Aorta (tissue), 5 donors: Measurements from ENCODE around the gene TMEM89. TPM values are rescaled to one million over a fixed set of nuclear protein-coding genes. Genes with fewer than 3 reads are reported as not detected.

ENCODE experiments used
- ATAC-seq: fragments of 200-7000 bp; cut with Tn5 transposase; one replicate; pipeline ENCODE4 v1.9.1; 2022; ENCODE audit warnings: moderate library complexity; ENCODE audit not compliant: low FRiP score
- DNase-seq, 2 donors: peaks; one replicate each; pipeline ENCODE4 v3.0.0-alpha.2; 2020
- H3K27ac ChIP-seq, 2 donors: one replicate each; pipeline ENCODE4 v1.5.1; 2013; ENCODE audit warnings: low read length in 2 of 2, mild to moderate bottlenecking in 2 of 2, moderate library complexity in 2 of 2, control low read depth in 1 of 2, inconsistent platforms in 1 of 2, low read depth in 1 of 2
- H3K27me3 ChIP-seq, 2 donors: one replicate each; pipeline ENCODE4 v1.6.1; 2013; ENCODE audit warnings: control low read depth in 1 of 2, low read length in 1 of 2, mild to moderate bottlenecking in 1 of 2, moderate library complexity in 1 of 2; ENCODE audit not compliant: insufficient read depth in 2 of 2, control insufficient read depth in 1 of 2
- H3K36me3 ChIP-seq, 2 donors: one replicate each; pipeline ENCODE4 v1.6.1; 2013; ENCODE audit warnings: control low read depth in 1 of 2, low read length in 1 of 2, mild to moderate bottlenecking in 1 of 2; ENCODE audit not compliant: insufficient read depth in 2 of 2, control insufficient read depth in 1 of 2
- H3K4me1 ChIP-seq, 2 donors: one replicate each; pipeline ENCODE4 v1.6.1; 2013; ENCODE audit warnings: low read length in 2 of 2, control low read depth in 1 of 2, mild to moderate bottlenecking in 1 of 2, moderate library complexity in 1 of 2; ENCODE audit not compliant: insufficient read depth in 2 of 2, control insufficient read depth in 1 of 2
- H3K4me3 ChIP-seq, 2 donors: one replicate each; pipeline ENCODE4 v1.5.1; 2013; ENCODE audit warnings: low read length in 2 of 2, control low read depth in 1 of 2, mild to moderate bottlenecking in 1 of 2
- H3K9me3 ChIP-seq: one replicate; pipeline ENCODE4 v1.6.1; 2013; ENCODE audit warnings: mild to moderate bottlenecking, low read length; ENCODE audit not compliant: control insufficient read depth
- WGBS, 2 donors: extraction: QIAGEN DNeasy Blood & Tissue Kit; methylation state at CpG; one replicate each; pipeline ENCODE4 v1.1.7; 2013; 5-methylcytosine and 5-hydroxymethylcytosine counted together
- intact Hi-C, 2 donors: fragments of 100-400 bp; cut with DNase I; formaldehyde crosslinking; loops; one replicate each; pipeline versions ENCODE4 v1.14.2 to v1.15.0; 2022
- polyA plus RNA-seq, 2 donors: library from polyadenylated mRNA; stranded (reverse); fragments of 200-250 nt; gene quantifications; one replicate each; pipeline ENCODE4 v1.2.3, GENCODE V29; 2013
- total RNA-seq, 2 donors: library from RNA; stranded (reverse); fragmentation: NEBNext Ultra II Directional; extraction: Animal tissue kit (Norgen Biotek cat#: 25700); gene quantifications; one replicate each; pipeline ENCODE4 v1.2.1, GENCODE V29; 2021
- donor health status: healthy with polysubstance abuse.
- donor health status: Bipolar disorder and iron deficiency.
- donor health status: DM: no; HTN: no; CAD: no.
- donor health status: DM: no; HTN: no; CAD: no.
- donor health status: DM: yes; HTN: yes; CAD: no.

TMEM89 gene
- total and polyA plus RNA-seq, 4 donors, result 5.7 TPM; not detected in 3

- intact Hi-C loops, result loop anchor here in 1 of 2 donors (1.0 to 10.0 kb wide), 4 partner anchors 16 to 170 kb away; partner anchors contain the start of gene COL7A1
Measured at GRCh38 chr3:48634661-48635221, 13.2 kb upstream of the TMEM89 start.

DNA sequence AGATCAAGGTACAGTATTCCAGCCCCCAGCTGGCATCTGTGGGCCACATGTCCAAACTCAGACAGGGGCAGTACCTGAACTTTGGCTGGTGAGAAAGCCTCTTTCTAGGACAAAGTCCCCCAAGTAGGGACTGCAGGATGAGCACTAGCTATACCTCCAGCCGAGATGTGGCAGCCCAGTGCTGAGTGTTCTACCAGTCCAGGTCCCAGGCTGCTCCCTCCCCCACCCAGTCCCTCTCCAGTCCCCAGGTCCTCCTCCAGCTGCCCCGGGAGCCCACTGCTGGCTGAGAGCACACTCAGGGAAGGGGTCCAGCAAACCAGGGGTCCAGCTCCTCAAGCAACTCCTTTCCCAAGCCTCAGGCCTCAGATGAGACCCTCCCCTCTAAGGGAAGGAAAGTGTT lies 12.2 kb upstream of the TMEM89 start:
- Histone ChIP-seq H3K36me3 (peaks cover 0 to 4% of the 10 kb centered on the region in 2 donors), H3K27ac (no peak overlapping the region), H3K9me3 (no peaks in the 10 kb centered on the region), H3K4me3 (no peak overlapping the region), H3K27me3 (no peaks in the 10 kb centered on the region), H3K4me1 (no peaks in the 10 kb centered on the region)
- 91 to 94% methylated on average over 2 of the region's 2 CpGs for WGBS, 2 donors
- ATAC-seq (no peak), DNase-seq (no peak)
- intact Hi-C loops, result loop anchor here in 1 of 2 donors (2.0 to 10.0 kb wide), 2 partner anchors 15 to 169 kb away; a partner anchor contains a TSS

More at GRCh38 chr3:48634661-48635221, 13.2 kb upstream of the TMEM89 start:
- ATAC-seq (peak; percentile 55), DNase-seq (peak; percentile 75 to 90)
- Histone ChIP-seq H3K36me3 (peaks cover 0 to 4% of the 10 kb centered on the region in 2 donors), H3K9me3 (no peaks in the 10 kb centered on the region), H3K4me1 (no peaks in the 10 kb centered on the region), H3K27ac (peak overlapping the region in 1 of 2 donors; percentile 65), H3K27me3 (no peaks in the 10 kb centered on the region), H3K4me3 (peak overlapping the region; percentile 73 to 86)
- 2% methylated on average over 30 of the region's 30 CpGs for WGBS, 2 donors

GRCh38 chr3:48633256-48633655 lies 11.7 kb upstream of the TMEM89 start:
- DNase-seq, result no peak
- intact Hi-C loops, result loop anchor here in 1 of 2 donors (10.0 kb wide), 1 partner anchor 168 kb away; a partner anchor contains a TSS
- no peak overlapping the region for H3K27ac ChIP-seq
- no peak for ATAC-seq
- no peaks in the 10 kb centered on the region for H3K9me3 ChIP-seq
- H3K27me3 ChIP-seq, result no peaks in the 10 kb centered on the region
- H3K36me3 ChIP-seq, result peaks cover 0 to 4% of the 10 kb centered on the region in 2 donors
- H3K4me1 ChIP-seq, result no peaks in the 10 kb centered on the region
- H3K4me3 ChIP-seq, result no peak overlapping the region
- WGBS, 2 donors, result 94 to 95% methylated on average over 15 of the region's 15 CpGs

GRCh38 chr3:48631516-48632448 lies 10.2 kb upstream of the TMEM89 start:
- Histone ChIP-seq H3K9me3 (no peaks in the 10 kb centered on the region), H3K36me3 (peaks cover 2 to 10% of the 10 kb centered on the region in 2 donors), H3K4me1 (no peaks in the 10 kb centered on the region), H3K27me3 (no peaks in the 10 kb centered on the region), H3K4me3 (no peak overlapping the region), H3K27ac (no peak overlapping the region)
- no peak for ATAC-seq
- intact Hi-C loops, result loop anchor here in 1 of 2 donors (10.0 kb wide), 1 partner anchor 167 kb away; a partner anchor contains a TSS
- DNase-seq, result no peak
- 89 to 91% methylated on average over 22 of the region's 22 CpGs for WGBS, 2 donors

DNA sequence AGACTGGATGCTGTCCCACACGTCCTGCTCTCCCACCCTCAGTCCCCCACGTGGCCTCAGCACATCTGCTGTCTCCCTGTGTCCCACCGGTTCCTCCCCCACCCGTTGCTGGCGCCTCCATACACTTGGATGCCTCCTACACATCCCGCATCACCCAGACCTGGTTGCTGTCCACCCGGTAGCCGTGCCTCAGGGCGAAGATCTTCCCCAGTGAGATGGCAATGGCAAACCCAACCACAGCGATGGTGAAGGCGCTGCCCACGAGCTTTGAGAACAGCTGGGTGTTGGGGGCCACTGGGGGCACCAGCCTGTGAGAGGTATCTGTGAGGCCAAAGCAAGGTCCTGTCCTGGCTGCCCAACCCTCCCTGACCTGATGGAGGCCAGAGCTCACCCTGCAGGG lies 9.3 kb upstream of the TMEM89 start:
- Histone ChIP-seq H3K36me3 (peaks cover 5 to 11% of the 10 kb centered on the region in 2 donors), H3K27me3 (no peaks in the 10 kb centered on the region), H3K27ac (no peak overlapping the region), H3K9me3 (no peaks in the 10 kb centered on the region), H3K4me3 (no peak overlapping the region), H3K4me1 (no peaks in the 10 kb centered on the region)
- no peak for DNase-seq
- 87 to 91% methylated on average over 12 of the region's 12 CpGs for WGBS, 2 donors
- ATAC-seq, result no peak
- intact Hi-C loops, result loop anchor here in 1 of 2 donors (10.0 kb wide), 1 partner anchor 166 kb away; a partner anchor contains a TSS

DNA sequence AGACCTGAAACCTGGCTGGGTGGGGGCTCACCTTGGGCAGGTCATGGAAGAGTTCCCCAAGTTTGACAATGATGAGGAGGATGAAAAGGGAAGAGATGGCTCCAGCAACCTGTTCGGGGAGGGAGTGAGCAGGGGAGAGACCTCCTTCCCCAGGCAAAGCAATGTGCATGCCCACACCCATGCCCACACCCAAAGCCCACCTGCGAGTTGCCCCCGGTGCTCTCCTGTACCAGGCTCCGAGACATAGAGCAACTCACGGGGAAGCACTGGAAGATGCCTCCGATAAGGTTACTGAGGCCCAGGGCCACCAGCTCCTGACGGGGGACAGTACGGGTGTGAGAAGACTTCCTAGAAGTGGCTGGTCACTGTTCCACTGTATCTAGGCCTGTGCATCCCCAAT lies 8.8 kb upstream of the TMEM89 start:
- Histone ChIP-seq H3K36me3 (peaks cover 5 to 13% of the 10 kb centered on the region in 2 donors), H3K27me3 (no peaks in the 10 kb centered on the region), H3K9me3 (no peaks in the 10 kb centered on the region), H3K4me3 (no peak overlapping the region), H3K4me1 (no peaks in the 10 kb centered on the region), H3K27ac (no peak overlapping the region)
- DNase-seq (no peak), ATAC-seq (no peak)
- WGBS, 2 donors, result 95 to 96% methylated on average over 8 of the region's 8 CpGs
- intact Hi-C loops, result loop anchor here in 1 of 2 donors (10.0 kb wide), 1 partner anchor 166 kb away; a partner anchor contains a TSS

GRCh38 chr3:48629894-48630293 lies 8.3 kb upstream of the TMEM89 start:
- H3K4me1 ChIP-seq, result no peaks in the 10 kb centered on the region
- intact Hi-C loops, result loop anchor here in 1 of 2 donors (10.0 kb wide), 1 partner anchor 165 kb away; a partner anchor contains a TSS
- no peaks in the 10 kb centered on the region for H3K27me3 ChIP-seq
- H3K4me3 ChIP-seq, result no peak overlapping the region
- 95 to 96% methylated on average over 12 of the region's 12 CpGs for WGBS, 2 donors
- H3K27ac ChIP-seq, result no peak overlapping the region
- DNase-seq, result no peak
- peaks cover 5 to 14% of the 10 kb centered on the region in 2 donors for H3K36me3 ChIP-seq
- no peaks in the 10 kb centered on the region for H3K9me3 ChIP-seq
- no peak for ATAC-seq

- no peak for ATAC-seq
- H3K27me3 ChIP-seq, result no peaks in the 10 kb centered on the region
- intact Hi-C loops, result no loop called here
- peak in 1 of 2 donors; percentile 70 for DNase-seq
- H3K27ac ChIP-seq, result no peak overlapping the region
- no peak overlapping the region for H3K4me3 ChIP-seq
- no peaks in the 10 kb centered on the region for H3K4me1 ChIP-seq
- no peaks in the 10 kb centered on the region for H3K9me3 ChIP-seq
- WGBS, 2 donors, result 82 to 84% methylated on average over 13 of the region's 13 CpGs
- peaks cover 5 to 14% of the 10 kb centered on the region in 2 donors for H3K36me3 ChIP-seq
Measured at GRCh38 chr3:48628277-48629017, 6.9 kb upstream of the TMEM89 start.
